ENCODE results near the gene IFT122.

DNA sequence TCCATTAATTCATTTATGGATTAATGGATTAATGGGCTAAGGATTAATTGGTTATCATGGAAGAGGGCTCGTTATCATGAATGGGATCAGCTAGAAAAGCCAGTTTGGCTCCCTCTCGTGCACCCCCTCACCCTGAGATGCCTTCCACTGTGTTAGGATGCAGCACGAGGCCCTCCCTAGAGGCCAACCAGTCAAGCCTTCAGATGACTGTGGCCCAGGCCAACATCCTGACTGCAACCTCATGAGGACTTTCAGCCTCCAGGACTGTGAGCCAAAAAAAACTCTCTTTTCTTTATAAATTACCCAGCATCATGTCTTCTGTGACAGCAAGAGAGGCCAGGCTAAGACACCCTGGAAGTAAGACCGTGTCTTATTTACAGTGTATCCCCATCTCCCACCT is 20.5 kb upstream of the IFT122 start:
- TF ChIP-seq, protein P1, sequence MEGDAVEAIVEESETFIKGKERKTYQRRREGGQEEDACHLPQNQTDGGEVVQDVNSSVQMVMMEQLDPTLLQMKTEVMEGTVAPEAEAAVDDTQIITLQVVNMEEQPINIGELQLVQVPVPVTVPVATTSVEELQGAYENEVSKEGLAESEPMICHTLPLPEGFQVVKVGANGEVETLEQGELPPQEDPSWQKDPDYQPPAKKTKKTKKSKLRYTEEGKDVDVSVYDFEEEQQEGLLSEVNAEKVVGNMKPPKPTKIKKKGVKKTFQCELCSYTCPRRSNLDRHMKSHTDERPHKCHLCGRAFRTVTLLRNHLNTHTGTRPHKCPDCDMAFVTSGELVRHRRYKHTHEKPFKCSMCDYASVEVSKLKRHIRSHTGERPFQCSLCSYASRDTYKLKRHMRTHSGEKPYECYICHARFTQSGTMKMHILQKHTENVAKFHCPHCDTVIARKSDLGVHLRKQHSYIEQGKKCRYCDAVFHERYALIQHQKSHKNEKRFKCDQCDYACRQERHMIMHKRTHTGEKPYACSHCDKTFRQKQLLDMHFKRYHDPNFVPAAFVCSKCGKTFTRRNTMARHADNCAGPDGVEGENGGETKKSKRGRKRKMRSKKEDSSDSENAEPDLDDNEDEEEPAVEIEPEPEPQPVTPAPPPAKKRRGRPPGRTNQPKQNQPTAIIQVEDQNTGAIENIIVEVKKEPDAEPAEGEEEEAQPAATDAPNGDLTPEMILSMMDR (conservative IDR thresholded peaks at IDR 0.05; ENCODE audit: low read depth, low read length) = no peak
- TF ChIP-seq MXI1 (IDR thresholded peaks at IDR 0.05; ENCODE audit: borderline replicate concordance, low read depth, low read length) (no peak), MAZ (IDR thresholded peaks at IDR 0.05; ENCODE audit: borderline replicate concordance, low read depth, low read length) (no peak), POLR2A (IDR thresholded peaks at IDR 0.05; ENCODE audit: low read depth, low read length) (no peak), USF2 (IDR thresholded peaks at IDR 0.05; ENCODE audit: low read depth, low read length) (no peak), NFE2L2 (IDR thresholded peaks at IDR 0.05; ENCODE audit: low read depth, low read length) (no peak), CEBPB (IDR thresholded peaks at IDR 0.05; ENCODE audit: low read depth, low read length) (no peak), FOS (IDR thresholded peaks at IDR 0.05; ENCODE audit: low read depth, low read length) (no peak), RAD21 (IDR thresholded peaks at IDR 0.05; ENCODE audit: low read length) (no peak), BHLHE40 (IDR thresholded peaks at IDR 0.05; ENCODE audit: low read depth, low read length) (no peak), RFX5 (IDR thresholded peaks at IDR 0.05; ENCODE audit: low read depth, low read length) (no peak), MAFK (IDR thresholded peaks at IDR 0.05; ENCODE audit: low read depth, low read length) (no peak)

Measured in IMR-90 (cell line).